ENCODE measurements around the gene KAT8.
A peak's percentile ranks its signal among the peaks of the same experiment; 100 is the strongest.

The KAT8 gene

GRCh38 chr16:31073142-31073969 lies 44.1 kb upstream of the KAT8 start:
- H3K36me3 ChIP-seq (replicated peaks in 1 of 2; ENCODE audit: control insufficient read depth in 2 of 2, insufficient read depth in 2 of 2, low read length in 2 of 2), result peaks cover 22 to 28% of the 10 kb centered on the region in 2 donors
- peak overlapping the region; percentile 2 for H2BK15ac ChIP-seq (ENCODE audit: low read length)
- no peak overlapping the region for H4K8ac ChIP-seq (ENCODE audit: low read depth, low read length)
- peak overlapping the region; percentile 91 for H3K27ac ChIP-seq (replicated peaks; ENCODE audit: low read length)
- H3K27me3 ChIP-seq (ENCODE audit: control insufficient read depth in 3 of 3, insufficient read depth in 3 of 3, low read depth in 1 of 3, low read length in 3 of 3), result no peaks in the 10 kb centered on the region
- no peak overlapping the region for H2AK5ac ChIP-seq (ENCODE audit: low read depth, low read length)
- peak; percentile 89 for DNase-seq (ENCODE audit: low spot score)
- peaks cover 4 to 7% of the 10 kb centered on the region in 2 donors for H3K4me1 ChIP-seq (ENCODE audit: control insufficient read depth in 2 of 2, insufficient read depth in 1 of 2, low read depth in 1 of 2, low read length in 2 of 2)
- H3K18ac ChIP-seq (ENCODE audit: low read length), result peak overlapping the region; percentile 99
- no peak overlapping the region for H4K91ac ChIP-seq (ENCODE audit: low read depth, low read length, poor library complexity)
- H3K4me2 ChIP-seq (ENCODE audit: insufficient read depth, low read length, poor library complexity, severe bottlenecking), result peak overlapping the region; percentile 92
- no peak overlapping the region for H2BK12ac ChIP-seq (ENCODE audit: low read length)
- H3K9ac ChIP-seq (ENCODE audit: low read depth, low read length, poor library complexity), result peak overlapping the region; percentile 91
- WGBS, 2 donors (ENCODE audit: extremely low coverage in 2 of 2, insufficient read length in 2 of 2, insufficient replicate concordance in 1 of 2), result no CpG with 5 or more reads among the region's 83 CpGs
- no peaks in the 10 kb centered on the region for H3K9me3 ChIP-seq (replicated peaks in 1 of 2; ENCODE audit: control insufficient read depth in 2 of 2, insufficient read depth in 1 of 2, low read depth in 1 of 2, low read length in 2 of 2)
- peaks cover 16% of the 10 kb centered on the region for H3K79me1 ChIP-seq (ENCODE audit: low read depth, low read length)
- no peak overlapping the region for H2BK120ac ChIP-seq (ENCODE audit: low read depth, low read length)
- H2AFZ ChIP-seq (ENCODE audit: low read length), result peak overlapping the region; percentile 96
- H3K14ac ChIP-seq (ENCODE audit: low read length), result peak overlapping the region; percentile 65
- H3K23ac ChIP-seq (ENCODE audit: low read depth, low read length, poor library complexity), result peak overlapping the region; percentile 16
- peak overlapping the region; percentile 95 for H2BK5ac ChIP-seq (ENCODE audit: low read length)
- peak overlapping the region; percentile 80 to 87 for H3K4me3 ChIP-seq (ENCODE audit: low read length in 2 of 2)
- no peak overlapping the region for H3K4ac ChIP-seq (ENCODE audit: low read length)

GRCh38 chr16:31073970-31074813 lies 43.3 kb upstream of the KAT8 start, which contains the start of the genes ZNF646 and ZNF668:
Gene ZNF646 (plus strand): TSS chr16:31074422. CDS start chr16:31076325, 1,903 bp downstream.
Gene ZNF668 (minus strand): TSS chr16:31074240. CDS start chr16:31064459, 9,781 bp downstream.
- Histone ChIP-seq H3K14ac (ENCODE audit: low read length) (peak within 1 kb of the TSS; percentile 65), H4K8ac (ENCODE audit: low read depth, low read length) (no peak within 1 kb of the TSS), H2BK12ac (ENCODE audit: low read length) (no peak within 1 kb of the TSS), H2AK5ac (ENCODE audit: low read depth, low read length) (no peak within 1 kb of the TSS), H3K9me3 (replicated peaks in 1 of 2; ENCODE audit: control insufficient read depth in 2 of 2, insufficient read depth in 1 of 2, low read depth in 1 of 2, low read length in 2 of 2) (no peaks in the 10 kb centered on the region), H3K79me1 (ENCODE audit: low read depth, low read length) (peaks cover 16% of the 10 kb centered on the region), H3K23ac (ENCODE audit: low read depth, low read length, poor library complexity) (peak within 1 kb of the TSS; percentile 16), H3K9ac (ENCODE audit: low read depth, low read length, poor library complexity) (peak within 1 kb of the TSS; percentile 95), H3K36me3 (replicated peaks in 1 of 2; ENCODE audit: control insufficient read depth in 2 of 2, insufficient read depth in 2 of 2, low read length in 2 of 2) (peaks cover 31 to 36% of the 10 kb centered on the region in 2 donors), H2BK15ac (ENCODE audit: low read length) (peak within 1 kb of the TSS; percentile 2), H3K4me1 (ENCODE audit: control insufficient read depth in 2 of 2, insufficient read depth in 1 of 2, low read depth in 1 of 2, low read length in 2 of 2) (peaks cover 4 to 7% of the 10 kb centered on the region in 2 donors), H3K4me2 (ENCODE audit: insufficient read depth, low read length, poor library complexity, severe bottlenecking) (peak within 1 kb of the TSS; percentile 92), H4K91ac (ENCODE audit: low read depth, low read length, poor library complexity) (no peak within 1 kb of the TSS), H3K4me3 (ENCODE audit: low read length in 2 of 2) (peak within 1 kb of the TSS; percentile 80 to 91), H3K18ac (ENCODE audit: low read length) (peak within 1 kb of the TSS; percentile 99), H2AFZ (ENCODE audit: low read length) (peak within 1 kb of the TSS; percentile 96), H3K27ac (replicated peaks; ENCODE audit: low read length) (peak within 1 kb of the TSS; percentile 93), H2BK120ac (ENCODE audit: low read depth, low read length) (no peak within 1 kb of the TSS), H2BK5ac (ENCODE audit: low read length) (peak within 1 kb of the TSS; percentile 95), H3K4ac (ENCODE audit: low read length) (no peak within 1 kb of the TSS), H3K27me3 (ENCODE audit: control insufficient read depth in 3 of 3, insufficient read depth in 3 of 3, low read depth in 1 of 3, low read length in 3 of 3) (no peaks in the 10 kb centered on the region)
- no CpG with 5 or more reads among the region's 48 CpGs for WGBS, 2 donors (ENCODE audit: extremely low coverage in 2 of 2, insufficient read length in 2 of 2, insufficient replicate concordance in 1 of 2)
- DNase-seq (ENCODE audit: low spot score), result peak; percentile 97

DNA sequence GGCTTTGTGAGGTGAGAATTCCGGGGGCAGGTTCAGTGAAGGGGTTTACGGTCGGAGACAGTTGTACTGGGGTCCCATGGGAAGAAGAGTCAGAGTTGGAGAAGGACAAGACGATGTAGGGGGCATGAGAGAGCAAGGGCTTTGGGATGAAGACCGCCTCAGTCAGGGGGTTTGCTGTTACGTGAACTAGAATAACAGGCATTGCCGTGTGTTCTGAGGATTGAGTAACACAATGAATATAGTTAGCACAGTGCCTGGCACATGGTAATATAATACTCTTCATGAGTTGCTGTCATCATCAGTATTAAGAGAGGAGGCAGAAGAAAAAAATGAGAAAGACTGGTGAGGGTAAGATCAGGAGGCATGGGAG lies 42.7 kb upstream of the KAT8 start:
- no CpG with 5 or more reads among the region's 7 CpGs for WGBS, 2 donors (ENCODE audit: extremely low coverage in 2 of 2, insufficient read length in 2 of 2, insufficient replicate concordance in 1 of 2)
- peak overlapping the region; percentile 84 for H2AFZ ChIP-seq (ENCODE audit: low read length)

More for the DNA sequence above, 42.7 kb upstream of the KAT8 start:
- Histone ChIP-seq H2AK5ac (ENCODE audit: low read depth, low read length) (no peak overlapping the region), H3K36me3 (replicated peaks in 1 of 2; ENCODE audit: control insufficient read depth in 2 of 2, insufficient read depth in 2 of 2, low read length in 2 of 2) (peaks cover 37 to 42% of the 10 kb centered on the region in 2 donors), H3K4me3 (ENCODE audit: low read length in 2 of 2) (peak overlapping the region; percentile 80 to 91), H3K14ac (ENCODE audit: low read length) (no peak overlapping the region), H3K79me1 (ENCODE audit: low read depth, low read length) (peaks cover 21% of the 10 kb centered on the region), H4K8ac (ENCODE audit: low read depth, low read length) (no peak overlapping the region), H2BK120ac (ENCODE audit: low read depth, low read length) (no peak overlapping the region), H4K91ac (ENCODE audit: low read depth, low read length, poor library complexity) (no peak overlapping the region), H3K23ac (ENCODE audit: low read depth, low read length, poor library complexity) (no peak overlapping the region), H2BK12ac (ENCODE audit: low read length) (no peak overlapping the region), H2BK5ac (ENCODE audit: low read length) (no peak overlapping the region), H3K27me3 (ENCODE audit: control insufficient read depth in 3 of 3, insufficient read depth in 3 of 3, low read depth in 1 of 3, low read length in 3 of 3) (no peaks in the 10 kb centered on the region), H3K4me2 (ENCODE audit: insufficient read depth, low read length, poor library complexity, severe bottlenecking) (peak overlapping the region; percentile 78), H3K4ac (ENCODE audit: low read length) (no peak overlapping the region), H2BK15ac (ENCODE audit: low read length) (no peak overlapping the region), H3K4me1 (ENCODE audit: control insufficient read depth in 2 of 2, insufficient read depth in 1 of 2, low read depth in 1 of 2, low read length in 2 of 2) (peaks cover 4 to 7% of the 10 kb centered on the region in 2 donors), H3K9me3 (replicated peaks in 1 of 2; ENCODE audit: control insufficient read depth in 2 of 2, insufficient read depth in 1 of 2, low read depth in 1 of 2, low read length in 2 of 2) (no peaks in the 10 kb centered on the region), H3K18ac (ENCODE audit: low read length) (peak overlapping the region; percentile 9), H3K27ac (replicated peaks; ENCODE audit: low read length) (peak overlapping the region; percentile 93), H3K9ac (ENCODE audit: low read depth, low read length, poor library complexity) (no peak overlapping the region)
- DNase-seq (ENCODE audit: low spot score), result no peak

Measured in neuronal stem cell (in vitro differentiated cells).